Measurements from ENCODE around the gene ZC3H12D. TPM values are rescaled to one million over a fixed set of nuclear protein-coding genes. Genes with fewer than 3 reads are reported as not detected.

The ZC3H12D gene
- total and polyA plus RNA-seq, 7 donors, result 0.71 to 9.2 (median 3.6) TPM

DNA sequence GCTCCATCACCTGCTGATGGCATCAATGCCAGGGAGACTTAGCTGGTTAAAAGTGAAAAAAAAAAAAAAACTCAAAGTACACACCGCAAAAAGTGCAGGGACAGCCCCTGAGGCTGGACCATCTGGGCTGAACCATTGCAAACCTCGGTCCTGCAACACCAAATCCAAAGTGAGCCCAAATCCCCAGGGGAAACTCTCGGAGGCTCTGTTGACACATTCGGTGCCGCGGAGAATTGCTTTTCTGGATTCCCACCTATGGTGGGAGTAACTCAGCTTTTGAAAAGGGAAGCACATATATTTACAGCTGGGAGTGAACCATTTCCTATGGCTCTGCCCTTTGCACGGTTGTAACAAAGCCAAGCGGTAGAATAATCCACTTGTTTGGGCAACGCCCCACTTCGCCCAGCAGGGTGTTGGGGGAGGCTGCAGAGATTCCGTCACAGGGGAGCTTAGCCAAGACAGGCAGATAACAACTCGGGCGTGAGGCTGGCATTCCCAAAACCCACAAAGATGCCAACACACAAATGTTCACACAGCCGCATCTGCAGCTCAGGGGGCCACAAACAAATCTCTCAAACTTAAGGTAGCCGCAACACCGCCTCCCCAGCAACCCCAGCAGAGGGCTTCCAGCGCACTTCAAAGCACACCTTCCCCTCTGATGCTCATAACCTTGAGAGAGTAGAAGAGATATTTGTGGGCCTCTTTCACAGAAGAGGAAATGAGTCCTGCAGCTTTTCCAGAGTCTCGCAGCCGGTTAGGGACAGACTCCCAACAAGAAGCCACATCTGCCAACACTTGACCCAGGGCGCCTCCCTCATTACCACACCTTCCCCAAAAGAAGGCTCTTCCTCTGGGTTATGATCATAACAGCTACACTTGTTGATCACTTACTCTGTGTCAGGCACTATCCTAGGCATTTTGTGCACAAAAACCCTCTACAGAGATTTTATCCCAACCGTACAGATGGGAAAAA is 11.4 kb downstream of the ZC3H12D start:
- TF ChIP-seq, protein P1, sequence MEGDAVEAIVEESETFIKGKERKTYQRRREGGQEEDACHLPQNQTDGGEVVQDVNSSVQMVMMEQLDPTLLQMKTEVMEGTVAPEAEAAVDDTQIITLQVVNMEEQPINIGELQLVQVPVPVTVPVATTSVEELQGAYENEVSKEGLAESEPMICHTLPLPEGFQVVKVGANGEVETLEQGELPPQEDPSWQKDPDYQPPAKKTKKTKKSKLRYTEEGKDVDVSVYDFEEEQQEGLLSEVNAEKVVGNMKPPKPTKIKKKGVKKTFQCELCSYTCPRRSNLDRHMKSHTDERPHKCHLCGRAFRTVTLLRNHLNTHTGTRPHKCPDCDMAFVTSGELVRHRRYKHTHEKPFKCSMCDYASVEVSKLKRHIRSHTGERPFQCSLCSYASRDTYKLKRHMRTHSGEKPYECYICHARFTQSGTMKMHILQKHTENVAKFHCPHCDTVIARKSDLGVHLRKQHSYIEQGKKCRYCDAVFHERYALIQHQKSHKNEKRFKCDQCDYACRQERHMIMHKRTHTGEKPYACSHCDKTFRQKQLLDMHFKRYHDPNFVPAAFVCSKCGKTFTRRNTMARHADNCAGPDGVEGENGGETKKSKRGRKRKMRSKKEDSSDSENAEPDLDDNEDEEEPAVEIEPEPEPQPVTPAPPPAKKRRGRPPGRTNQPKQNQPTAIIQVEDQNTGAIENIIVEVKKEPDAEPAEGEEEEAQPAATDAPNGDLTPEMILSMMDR (IDR thresholded peaks at IDR 0.05), result no peak
- TF ChIP-seq POLR2A (IDR thresholded peaks at IDR 0.05), result no peak
- no peak for TF ChIP-seq EP300 (IDR thresholded peaks at IDR 0.05)
- TF ChIP-seq POLR2AphosphoS5 (IDR thresholded peaks at IDR 0.05), result no peak
- H3K4me3 ChIP-seq, result no peak overlapping the region
- 14 to 53% methylated on average over 21 of the region's 21 CpGs for WGBS, 2 donors
- intact Hi-C loops (cut with DNase I), result no loop called here
- DNase-seq, result no peak
- H3K27ac ChIP-seq, result no peak overlapping the region
- H3K9me3 ChIP-seq, result no peaks in the 10 kb centered on the region
- no peaks in the 10 kb centered on the region for H3K36me3 ChIP-seq
- peaks cover 0 to 7% (median 5%) of the 10 kb centered on the region in 4 donors for H3K4me1 ChIP-seq
- H3K27me3 ChIP-seq, result no peaks in the 10 kb centered on the region

DNA sequence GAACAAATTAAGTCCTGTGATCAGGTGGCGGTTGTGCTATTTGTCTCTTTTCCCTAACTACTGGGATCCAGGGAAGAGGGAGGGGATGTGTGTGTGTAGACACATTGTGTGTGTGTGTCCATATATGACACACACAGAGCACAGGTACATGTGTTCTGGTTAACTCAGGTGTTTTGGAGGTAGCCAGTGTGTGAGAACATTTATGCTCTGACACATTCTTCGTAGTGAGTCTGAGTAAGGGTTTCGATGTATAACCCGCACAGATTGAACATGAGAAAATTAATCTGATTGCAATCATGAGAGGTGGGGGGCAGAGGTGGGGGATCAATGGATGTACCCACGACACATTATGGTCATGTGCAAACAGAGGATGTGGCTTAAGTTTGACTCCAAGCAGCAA is 12.6 kb downstream of the ZC3H12D start:
- Histone ChIP-seq H3K4me1 (peaks cover 0 to 10% (median 5%) of the 10 kb centered on the region in 4 donors), H3K27me3 (no peaks in the 10 kb centered on the region), H3K4me3 (no peak overlapping the region), H3K36me3 (no peaks in the 10 kb centered on the region), H3K9me3 (no peaks in the 10 kb centered on the region), H3K27ac (no peak overlapping the region)
- TF ChIP-seq, protein P1 (IDR thresholded peaks at IDR 0.05), result no peak
- TF ChIP-seq EP300 (IDR thresholded peaks at IDR 0.05), result no peak
- TF ChIP-seq POLR2AphosphoS5 (IDR thresholded peaks at IDR 0.05), result no peak
- no peak for TF ChIP-seq POLR2A (IDR thresholded peaks at IDR 0.05)
- intact Hi-C loops (cut with DNase I), result no loop called here
- DNase-seq, result no peak
- 83 to 86% methylated on average over 5 of the region's 5 CpGs for WGBS, 2 donors

DNA sequence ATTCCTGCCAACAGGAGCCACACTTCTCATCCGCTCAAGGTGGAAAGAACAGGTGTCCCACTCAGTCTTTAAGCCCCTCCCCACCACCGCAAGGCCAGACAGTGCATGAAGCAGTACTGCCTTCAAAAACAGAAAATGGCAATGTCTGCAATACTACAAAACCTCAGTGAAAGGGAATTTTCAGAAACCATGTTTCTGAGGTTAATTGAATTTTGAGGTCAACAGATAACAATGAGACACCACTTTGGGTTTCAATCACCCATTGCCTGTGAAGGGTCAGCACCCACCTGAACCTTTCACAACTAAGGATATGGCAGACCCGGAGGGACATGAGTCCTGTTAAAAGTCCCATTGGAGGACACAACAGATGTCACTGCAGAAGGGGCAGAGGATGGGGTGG is 13.0 kb downstream of the ZC3H12D start:
- no peaks in the 10 kb centered on the region for H3K27me3 ChIP-seq
- intact Hi-C loops (cut with DNase I), result no loop called here
- 62 to 73% methylated on average over 3 of the region's 3 CpGs for whole genome bisulfite sequencing, 2 donors
- TF ChIP-seq POLR2A (IDR thresholded peaks at IDR 0.05), result no peak
- TF ChIP-seq EP300 (IDR thresholded peaks at IDR 0.05), result no peak
- TF ChIP-seq, protein P1 (IDR thresholded peaks at IDR 0.05), result no peak
- no peak for TF ChIP-seq POLR2AphosphoS5 (IDR thresholded peaks at IDR 0.05)
- peaks cover 0 to 10% (median 5%) of the 10 kb centered on the region in 4 donors for H3K4me1 ChIP-seq
- DNase-seq, result no peak
- no peak overlapping the region for H3K27ac ChIP-seq
- no peaks in the 10 kb centered on the region for H3K36me3 ChIP-seq
- H3K9me3 ChIP-seq, result no peaks in the 10 kb centered on the region
- H3K4me3 ChIP-seq, result no peak overlapping the region

DNA sequence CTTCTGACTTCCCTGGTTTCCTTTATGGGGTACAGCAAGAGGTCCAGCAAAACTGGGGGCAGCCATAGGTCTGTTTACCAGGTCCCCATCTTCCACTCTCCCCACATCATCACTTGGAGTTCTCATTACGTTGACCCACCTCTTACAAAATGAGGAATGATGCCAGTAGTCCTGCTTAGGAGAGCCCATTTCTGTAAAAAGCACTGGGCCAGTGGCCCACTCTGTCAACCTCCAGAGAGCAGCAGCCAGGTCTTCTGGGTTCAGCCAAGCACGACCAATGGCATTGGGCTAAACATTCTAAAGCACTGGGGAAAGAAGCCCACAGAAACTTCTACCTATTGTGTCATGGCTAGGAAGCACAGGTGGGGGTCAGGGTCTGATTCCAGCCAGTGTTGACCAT is 13.9 kb downstream of the ZC3H12D start:
- Histone ChIP-seq H3K9me3 (no peaks in the 10 kb centered on the region), H3K4me1 (peaks cover 0 to 10% (median 5%) of the 10 kb centered on the region in 4 donors), H3K27me3 (no peaks in the 10 kb centered on the region), H3K36me3 (no peaks in the 10 kb centered on the region), H3K4me3 (no peak overlapping the region), H3K27ac (no peak overlapping the region)
- intact Hi-C loops (cut with DNase I), result no loop called here
- WGBS, 2 donors, result 94% methylated on average over 2 of the region's 2 CpGs
- no peak for DNase-seq
- TF ChIP-seq, protein P1 (IDR thresholded peaks at IDR 0.05), result no peak
- TF ChIP-seq POLR2AphosphoS5 (IDR thresholded peaks at IDR 0.05) (no peak), POLR2A (IDR thresholded peaks at IDR 0.05) (no peak), EP300 (IDR thresholded peaks at IDR 0.05) (no peak)

All from sigmoid colon (tissue), 7 donors.